Activated T-cell treated with anti-CD3 and anti-CD28 coated beads, Interleukin-2, amount 50 U/mL, for 72 hours (primary cell): Measurements from ENCODE around the gene KIAA0040. TPM values are rescaled to one million over a fixed set of nuclear protein-coding genes. Genes with fewer than 3 reads are reported as not detected.
A peak's percentile ranks its signal among the peaks of the same experiment; 100 is the strongest.

Experiments used
- ATAC-seq, 2 donors: fragments of 150-1000 bp; cut with Tn5 transposase; replicated peaks in 1 of 2; 2 replicates each; pipeline ENCODE4 v1.10.0; 2021; ENCODE audit warnings: moderate library complexity in 2 of 2, mild to moderate bottlenecking in 1 of 2
- DNase-seq, 2 donors: peaks; one replicate each; pipeline ENCODE4 v3.0.0; 2021 to 2022; ENCODE audit warnings: mixed read lengths in 1 of 2
- H3K27ac Mint-ChIP-seq: one replicate; pipeline ENCODE4 v1.8.0; 2022; ENCODE audit warnings: mild to moderate bottlenecking, moderate library complexity, mixed read lengths
- H3K27me3 Mint-ChIP-seq: one replicate; pipeline ENCODE4 v1.8.0; 2022; ENCODE audit warnings: low read depth, mixed read lengths
- H3K36me3 Mint-ChIP-seq, 2 donors: one replicate each; pipeline ENCODE4 v1.8.0; 2022; ENCODE audit warnings: mixed read lengths in 2 of 2, mild to moderate bottlenecking in 1 of 2; ENCODE audit not compliant: insufficient read depth in 2 of 2
- H3K4me1 Mint-ChIP-seq: one replicate; pipeline ENCODE4 v1.8.0; 2022; ENCODE audit warnings: low read depth, mixed read lengths
- H3K4me3 Mint-ChIP-seq, 2 donors: one replicate each; pipeline ENCODE4 v1.8.0; 2022; ENCODE audit warnings: mild to moderate bottlenecking in 2 of 2, mixed read lengths in 2 of 2, moderate library complexity in 2 of 2
- H3K9me3 Mint-ChIP-seq, 2 donors: one replicate each; pipeline ENCODE4 v1.8.0; 2022; ENCODE audit warnings: mixed read lengths in 2 of 2
- total RNA-seq, 2 donors: library from RNA; stranded (reverse); gene quantifications; one replicate each; pipeline ENCODE4 v1.2.3, GENCODE V29; 2022

Gene KIAA0040
- total RNA-seq, 2 donors from 2014 or later, result 33.4 to 37.4 TPM

- Mint-ChIP-seq H3K27me3 (no peaks in the 10 kb centered on the region), H3K9me3 (no peaks in the 10 kb centered on the region), H3K4me1 (peaks cover 38% of the 10 kb centered on the region), H3K36me3 (no peaks in the 10 kb centered on the region), H3K4me3 (no peak overlapping the region), H3K27ac (peak overlapping the region; percentile 9)
- ATAC-seq (no peak), DNase-seq (no peak)
Observed at GRCh38 chr1:175211656-175212055, 19.1 kb upstream of the KIAA0040 start.

- Mint-ChIP-seq H3K9me3 (no peaks in the 10 kb centered on the region), H3K36me3 (no peaks in the 10 kb centered on the region), H3K4me1 (peaks cover 38% of the 10 kb centered on the region), H3K4me3 (peak overlapping the region in 1 of 2 donors; percentile 34), H3K27ac (peak overlapping the region; percentile 27), H3K27me3 (no peaks in the 10 kb centered on the region)
- DNase-seq, result no peak
- no peak for ATAC-seq
Observed at GRCh38 chr1:175210744-175211143, 18.2 kb upstream of the KIAA0040 start.

- Mint-ChIP-seq H3K4me1 (peaks cover 42% of the 10 kb centered on the region), H3K27ac (peak overlapping the region; percentile 94), H3K9me3 (no peaks in the 10 kb centered on the region), H3K27me3 (no peaks in the 10 kb centered on the region), H3K4me3 (peak overlapping the region; percentile 84 to 93), H3K36me3 (no peaks in the 10 kb centered on the region)
- DNase-seq (no peak), ATAC-seq (peak; percentile 91 to 94)
Observed at GRCh38 chr1:175209493-175209921, 16.9 kb upstream of the KIAA0040 start.

- Mint-ChIP-seq H3K9me3 (no peaks in the 10 kb centered on the region), H3K4me1 (peaks cover 48% of the 10 kb centered on the region), H3K36me3 (no peaks in the 10 kb centered on the region), H3K27me3 (no peaks in the 10 kb centered on the region), H3K27ac (peak overlapping the region; percentile 94), H3K4me3 (peak overlapping the region; percentile 84 to 93)
- peak; percentile 29 to 41 for DNase-seq
- ATAC-seq, result peak; percentile 65 to 73
Observed at GRCh38 chr1:175208773-175209492, 16.4 kb upstream of the KIAA0040 start.

- Mint-ChIP-seq H3K9me3 (no peaks in the 10 kb centered on the region), H3K36me3 (no peaks in the 10 kb centered on the region), H3K4me1 (peaks cover 50% of the 10 kb centered on the region), H3K4me3 (no peak overlapping the region), H3K27me3 (no peaks in the 10 kb centered on the region), H3K27ac (no peak overlapping the region)
- DNase-seq (no peak), ATAC-seq (no peak)
Observed at GRCh38 chr1:175207971-175208370, 15.4 kb upstream of the KIAA0040 start.

- Mint-ChIP-seq H3K27ac (no peak overlapping the region), H3K36me3 (no peaks in the 10 kb centered on the region), H3K4me1 (peaks cover 41% of the 10 kb centered on the region), H3K9me3 (no peaks in the 10 kb centered on the region), H3K4me3 (no peak overlapping the region), H3K27me3 (no peaks in the 10 kb centered on the region)
- DNase-seq, result no peak
- no peak for ATAC-seq
Observed at GRCh38 chr1:175206687-175207086, 14.1 kb upstream of the KIAA0040 start.

- Mint-ChIP-seq H3K36me3 (no peaks in the 10 kb centered on the region), H3K27ac (peak overlapping the region; percentile 62), H3K4me1 (peaks cover 20% of the 10 kb centered on the region), H3K9me3 (no peaks in the 10 kb centered on the region), H3K27me3 (no peaks in the 10 kb centered on the region), H3K4me3 (peak overlapping the region; percentile 5 to 6)
- DNase-seq (peak in 1 of 2 donors; percentile 39), ATAC-seq (peak; percentile 83 to 96)
Observed at GRCh38 chr1:175204330-175204729, 11.8 kb upstream of the KIAA0040 start.

GRCh38 chr1:175203570-175204068 is 11.0 kb upstream of the KIAA0040 start:
- Mint-ChIP-seq H3K4me3 (no peak overlapping the region), H3K9me3 (no peaks in the 10 kb centered on the region), H3K27me3 (no peaks in the 10 kb centered on the region), H3K36me3 (no peaks in the 10 kb centered on the region), H3K27ac (no peak overlapping the region), H3K4me1 (peaks cover 13% of the 10 kb centered on the region)
- ATAC-seq (no peak), DNase-seq (no peak)

- H3K27me3 Mint-ChIP-seq, result no peaks in the 10 kb centered on the region
- H3K36me3 Mint-ChIP-seq, result no peaks in the 10 kb centered on the region
- DNase-seq (no peak), ATAC-seq (no peak)
- no peak overlapping the region for H3K4me3 Mint-ChIP-seq
- peaks cover 20% of the 10 kb centered on the region for H3K4me1 Mint-ChIP-seq
- H3K9me3 Mint-ChIP-seq, result no peaks in the 10 kb centered on the region
- no peak overlapping the region for H3K27ac Mint-ChIP-seq
Observed at GRCh38 chr1:175200678-175201521, 8.3 kb upstream of the KIAA0040 start.

GRCh38 chr1:175198332-175198731 is 5.8 kb upstream of the KIAA0040 start:
- Mint-ChIP-seq H3K4me1 (peaks cover 8% of the 10 kb centered on the region), H3K9me3 (no peaks in the 10 kb centered on the region), H3K27me3 (no peaks in the 10 kb centered on the region), H3K4me3 (no peak overlapping the region), H3K36me3 (no peaks in the 10 kb centered on the region), H3K27ac (no peak overlapping the region)
- no peak for ATAC-seq
- no peak for DNase-seq

- Mint-ChIP-seq H3K27me3 (no peaks in the 10 kb centered on the region), H3K27ac (no peak overlapping the region), H3K36me3 (no peaks in the 10 kb centered on the region), H3K4me1 (peaks cover 8% of the 10 kb centered on the region), H3K4me3 (no peak overlapping the region), H3K9me3 (no peaks in the 10 kb centered on the region)
- DNase-seq, result no peak
- ATAC-seq, result peak in 1 of 2 donors; percentile 12
Observed at GRCh38 chr1:175197531-175197930, 5.0 kb upstream of the KIAA0040 start.

GRCh38 chr1:175195798-175196197 is 3.2 kb upstream of the KIAA0040 start:
- ATAC-seq, result no peak
- no peak overlapping the region for H3K27ac Mint-ChIP-seq
- H3K4me1 Mint-ChIP-seq, result peaks cover 14% of the 10 kb centered on the region
- no peaks in the 10 kb centered on the region for H3K27me3 Mint-ChIP-seq
- no peaks in the 10 kb centered on the region for H3K9me3 Mint-ChIP-seq
- no peak overlapping the region for H3K4me3 Mint-ChIP-seq
- no peak for DNase-seq
- no peaks in the 10 kb centered on the region for H3K36me3 Mint-ChIP-seq

- no peak overlapping the region for H3K4me3 Mint-ChIP-seq
- peaks cover 0 to 2% of the 10 kb centered on the region in 2 donors for H3K36me3 Mint-ChIP-seq
- H3K27ac Mint-ChIP-seq, result no peak overlapping the region
- no peaks in the 10 kb centered on the region for H3K9me3 Mint-ChIP-seq
- no peak for DNase-seq
- peaks cover 19% of the 10 kb centered on the region for H3K4me1 Mint-ChIP-seq
- H3K27me3 Mint-ChIP-seq, result no peaks in the 10 kb centered on the region
- no peak for ATAC-seq
Observed at GRCh38 chr1:175195281-175195680, 2.7 kb upstream of the KIAA0040 start.
